Measurements from ENCODE around the gene MAGI3. TPM values are rescaled to one million over a fixed set of nuclear protein-coding genes. Genes with fewer than 3 reads are reported as not detected.

Gene MAGI3
- total RNA-seq, 3 donors from 2014 or later (not counting 1 experiment from before 2014, with no cell fraction given): 0.61 to 1.6 (median 0.66) TPM

GRCh38 chr1:113630340-113631327 is 240.3 kb downstream of the MAGI3 start:
- Mint-ChIP-seq H3K27me3 (ENCODE audit: low read depth in 2 of 2) (peaks cover 13 to 26% of the 10 kb centered on the region in 2 donors), H3K27ac (no peak overlapping the region), H3K4me1 (no peaks in the 10 kb centered on the region), H3K36me3 (peaks cover 26% of the 10 kb centered on the region), H3K9me3 (peaks cover 13 to 21% of the 10 kb centered on the region in 2 donors), H3K4me3 (no peak overlapping the region)
- Histone ChIP-seq H3K27ac (ENCODE audit: low read length) (no peak overlapping the region), H3K36me3 (ENCODE audit: control insufficient read depth, insufficient read depth, low read length) (no peaks in the 10 kb centered on the region), H3K4me3 (ENCODE audit: low read length) (no peak overlapping the region), H3K4me1 (ENCODE audit: control insufficient read depth, insufficient read depth, low read length) (no peaks in the 10 kb centered on the region), H3K27me3 (ENCODE audit: control insufficient read depth, insufficient read depth, low read length) (no peaks in the 10 kb centered on the region), H3K9me3 (ENCODE audit: control insufficient read depth, insufficient read depth, low read length) (no peaks in the 10 kb centered on the region)
- TF ChIP-seq CTCF (IDR thresholded peaks at IDR 0.05): no peak
- intact Hi-C loops (cut with micrococcal nuclease): no loop called here
- ATAC-seq: no peak
- 92% methylated on average over 12 of the region's 12 CpGs for WGBS (ENCODE audit: insufficient coverage)
- no peak for DNase-seq

DNA sequence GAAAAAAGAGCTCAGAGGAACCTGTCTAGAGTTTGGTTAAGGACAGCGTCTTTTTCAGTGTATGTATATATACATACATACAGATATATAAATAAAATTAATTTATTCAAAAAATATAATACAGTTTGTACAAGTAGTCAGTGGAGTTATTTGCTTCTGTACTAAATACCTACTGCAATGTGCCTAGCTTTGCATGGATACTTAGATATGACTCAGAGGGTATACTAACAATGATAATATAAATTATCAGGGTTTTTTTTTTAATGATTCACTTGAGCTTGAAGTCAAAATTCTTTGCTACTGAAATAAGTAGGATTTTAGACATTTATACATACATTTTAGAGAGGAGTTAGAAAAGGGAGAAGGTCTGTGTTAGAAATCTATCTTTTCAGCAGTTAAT is 251.1 kb downstream of the MAGI3 start:
- Mint-ChIP-seq H3K27me3 (ENCODE audit: low read depth in 2 of 2) (peaks cover 0 to 5% of the 10 kb centered on the region in 2 donors), H3K9me3 (no peaks in the 10 kb centered on the region), H3K36me3 (no peaks in the 10 kb centered on the region), H3K4me1 (peaks cover 12 to 19% of the 10 kb centered on the region in 2 donors), H3K4me3 (no peak overlapping the region), H3K27ac (no peak overlapping the region)
- WGBS (ENCODE audit: insufficient coverage): no CpG with 5 or more reads among the region's 1 CpG
- DNase-seq (no peak), ATAC-seq (no peak)
- no peak overlapping the region for H3K4me3 ChIP-seq (ENCODE audit: low read length)
- H3K4me1 ChIP-seq (ENCODE audit: control insufficient read depth, insufficient read depth, low read length): peaks cover 3% of the 10 kb centered on the region
- TF ChIP-seq CTCF (IDR thresholded peaks at IDR 0.05): no peak
- H3K27me3 ChIP-seq (ENCODE audit: control insufficient read depth, insufficient read depth, low read length): no peaks in the 10 kb centered on the region
- no peaks in the 10 kb centered on the region for H3K9me3 ChIP-seq (ENCODE audit: control insufficient read depth, insufficient read depth, low read length)
- H3K36me3 ChIP-seq (ENCODE audit: control insufficient read depth, insufficient read depth, low read length): no peaks in the 10 kb centered on the region
- intact Hi-C loops (cut with micrococcal nuclease): no loop called here
- H3K27ac ChIP-seq (ENCODE audit: low read length): no peak overlapping the region

- intact Hi-C loops (cut with micrococcal nuclease): no loop called here
Measured at GRCh38 chr1:113647164-113647563, 256.8 kb downstream of the MAGI3 start.

More at GRCh38 chr1:113647164-113647563, 256.8 kb downstream of the MAGI3 start:
- H3K4me3 Mint-ChIP-seq: no peak overlapping the region
- H3K9me3 Mint-ChIP-seq: no peaks in the 10 kb centered on the region
- Histone ChIP-seq H3K9me3 (ENCODE audit: control insufficient read depth, insufficient read depth, low read length) (no peaks in the 10 kb centered on the region), H3K27me3 (ENCODE audit: control insufficient read depth, insufficient read depth, low read length) (no peaks in the 10 kb centered on the region), H3K4me1 (ENCODE audit: control insufficient read depth, insufficient read depth, low read length) (peaks cover under 1% of the 10 kb centered on the region), H3K4me3 (ENCODE audit: low read length) (no peak overlapping the region), H3K36me3 (ENCODE audit: control insufficient read depth, insufficient read depth, low read length) (no peaks in the 10 kb centered on the region), H3K27ac (ENCODE audit: low read length) (no peak overlapping the region)
- H3K27me3 Mint-ChIP-seq (ENCODE audit: low read depth in 2 of 2): no peaks in the 10 kb centered on the region
- TF ChIP-seq CTCF (IDR thresholded peaks at IDR 0.05): no peak
- H3K4me1 Mint-ChIP-seq: peaks cover 7 to 9% of the 10 kb centered on the region in 2 donors
- ATAC-seq: no peak
- no peak for DNase-seq
- whole genome bisulfite sequencing (ENCODE audit: insufficient coverage): 100% methylated on average over 1 of the region's 1 CpG
- H3K27ac Mint-ChIP-seq: no peak overlapping the region
- H3K36me3 Mint-ChIP-seq: no peaks in the 10 kb centered on the region

All from natural killer cell (primary cell).